GM13976 (cell line): ENCODE data around the gene INCA1.
A peak's percentile ranks its signal among the peaks of the same experiment; 100 is the strongest.

Source experiments
- DNase-seq: peaks from one replicate; pipeline ENCODE4 v3.0.0; 2012; ENCODE audit warnings: low spot score
- CTCF ChIP-seq: IDR thresholded peaks from 2 replicates; pipeline ENCODE4 v1.5.1; 2012; ENCODE audit warnings: borderline replicate concordance, mild to moderate bottlenecking; ENCODE audit not compliant: insufficient read depth; ENCODE audit errors: extremely low read depth, missing control alignments, control extremely low read depth
- in situ Hi-C: fragments of 300-500 bp; cut with MboI; formaldehyde crosslinking; loops from one replicate; pipeline ENCODE4 v1.12.0; 2022; ENCODE audit warnings: low sequenced_read_pairs, mixed read lengths, inconsistent platforms; ENCODE audit not compliant: unreplicated experiment

Gene INCA1

GRCh38 chr17:4997302-4998026 is at the start of gene INCA1, which contains the start of gene KIF1C:
Gene INCA1, minus strand, starts transcription at chr17:4997522. Its CDS starts 3,085 bp downstream, at chr17:4994437.
Gene KIF1C, plus strand, starts transcription at chr17:4997950. Its CDS starts 2,297 bp downstream, at chr17:5000247.
- peak; percentile 100 for DNase-seq
- in situ Hi-C loops, result no loop called here
- no peak for TF ChIP-seq CTCF

- in situ Hi-C loops, result no loop called here
- no peak for TF ChIP-seq CTCF
- DNase-seq, result no peak
Observed at GRCh38 chr17:5045496-5045895, 48.2 kb upstream of the INCA1 start.

- DNase-seq, result no peak
- in situ Hi-C loops, result no loop called here
Observed at GRCh38 chr17:5044630-5045029, 47.3 kb upstream of the INCA1 start.

GRCh38 chr17:5043524-5043923 is 46.2 kb upstream of the INCA1 start:
- no peak for TF ChIP-seq CTCF
- in situ Hi-C loops, result no loop called here

More at GRCh38 chr17:5044630-5045029, 47.3 kb upstream of the INCA1 start:
- TF ChIP-seq CTCF, result no peak

GRCh38 chr17:5042157-5043022 is 45.1 kb upstream of the INCA1 start:
- no peak for DNase-seq
- TF ChIP-seq CTCF, result no peak
- in situ Hi-C loops, result no loop called here

More at GRCh38 chr17:5043524-5043923, 46.2 kb upstream of the INCA1 start:
- no peak for DNase-seq

GRCh38 chr17:5035315-5035714 is 38.0 kb upstream of the INCA1 start, which contains the start of gene SLC52A1:
Gene SLC52A1, minus strand, starts transcription at chr17:5035426. Its CDS starts 820 bp downstream, at chr17:5034606.
- no peak for DNase-seq
- in situ Hi-C loops, result no loop called here
- no peak for TF ChIP-seq CTCF
